GM10266 (cell line): Measurements from ENCODE around the gene SOHLH2.

Source experiments
- DNase-seq: peaks from one replicate; pipeline ENCODE4 v3.0.0; 2012; ENCODE audit errors: extremely low spot score
- TF ChIP-seq, protein P1 (sequence below): IDR thresholded peaks from 2 replicates; pipeline ENCODE4 v1.5.1; 2012; ENCODE audit warnings: mild to moderate bottlenecking, low read depth; ENCODE audit not compliant: control insufficient read depth, insufficient read depth; ENCODE audit errors: missing control alignments

The SOHLH2 gene

GRCh38 chr13:36133950-36134626, 80.3 kb downstream of the SOHLH2 start:
- TF ChIP-seq, protein P1, sequence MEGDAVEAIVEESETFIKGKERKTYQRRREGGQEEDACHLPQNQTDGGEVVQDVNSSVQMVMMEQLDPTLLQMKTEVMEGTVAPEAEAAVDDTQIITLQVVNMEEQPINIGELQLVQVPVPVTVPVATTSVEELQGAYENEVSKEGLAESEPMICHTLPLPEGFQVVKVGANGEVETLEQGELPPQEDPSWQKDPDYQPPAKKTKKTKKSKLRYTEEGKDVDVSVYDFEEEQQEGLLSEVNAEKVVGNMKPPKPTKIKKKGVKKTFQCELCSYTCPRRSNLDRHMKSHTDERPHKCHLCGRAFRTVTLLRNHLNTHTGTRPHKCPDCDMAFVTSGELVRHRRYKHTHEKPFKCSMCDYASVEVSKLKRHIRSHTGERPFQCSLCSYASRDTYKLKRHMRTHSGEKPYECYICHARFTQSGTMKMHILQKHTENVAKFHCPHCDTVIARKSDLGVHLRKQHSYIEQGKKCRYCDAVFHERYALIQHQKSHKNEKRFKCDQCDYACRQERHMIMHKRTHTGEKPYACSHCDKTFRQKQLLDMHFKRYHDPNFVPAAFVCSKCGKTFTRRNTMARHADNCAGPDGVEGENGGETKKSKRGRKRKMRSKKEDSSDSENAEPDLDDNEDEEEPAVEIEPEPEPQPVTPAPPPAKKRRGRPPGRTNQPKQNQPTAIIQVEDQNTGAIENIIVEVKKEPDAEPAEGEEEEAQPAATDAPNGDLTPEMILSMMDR = no peak
- no peak for DNase-seq

- DNase-seq = no peak
- TF ChIP-seq, protein P1 = no peak
Observed at GRCh38 chr13:36132376-36132775, 82.0 kb downstream of the SOHLH2 start.

DNA sequence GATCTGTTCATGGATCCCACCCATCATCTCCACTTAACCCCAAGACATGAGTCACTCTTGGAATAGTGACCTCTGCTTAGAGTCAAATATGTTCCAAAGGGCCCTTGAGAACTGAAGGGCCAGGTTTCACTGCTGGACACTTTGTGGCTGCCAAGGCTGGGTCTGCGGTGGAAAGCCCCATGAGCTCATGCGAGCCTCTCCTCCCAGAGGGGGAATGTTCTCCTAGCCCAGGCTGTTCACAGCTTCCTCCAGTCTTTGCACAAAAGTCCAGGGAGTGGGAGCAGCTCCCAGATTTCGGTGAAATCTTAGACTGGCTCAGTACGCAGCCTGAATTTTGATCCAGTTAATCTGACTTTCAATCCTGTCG, 82.4 kb downstream of the SOHLH2 start:
- TF ChIP-seq, protein P1 = no peak
- no peak for DNase-seq

DNA sequence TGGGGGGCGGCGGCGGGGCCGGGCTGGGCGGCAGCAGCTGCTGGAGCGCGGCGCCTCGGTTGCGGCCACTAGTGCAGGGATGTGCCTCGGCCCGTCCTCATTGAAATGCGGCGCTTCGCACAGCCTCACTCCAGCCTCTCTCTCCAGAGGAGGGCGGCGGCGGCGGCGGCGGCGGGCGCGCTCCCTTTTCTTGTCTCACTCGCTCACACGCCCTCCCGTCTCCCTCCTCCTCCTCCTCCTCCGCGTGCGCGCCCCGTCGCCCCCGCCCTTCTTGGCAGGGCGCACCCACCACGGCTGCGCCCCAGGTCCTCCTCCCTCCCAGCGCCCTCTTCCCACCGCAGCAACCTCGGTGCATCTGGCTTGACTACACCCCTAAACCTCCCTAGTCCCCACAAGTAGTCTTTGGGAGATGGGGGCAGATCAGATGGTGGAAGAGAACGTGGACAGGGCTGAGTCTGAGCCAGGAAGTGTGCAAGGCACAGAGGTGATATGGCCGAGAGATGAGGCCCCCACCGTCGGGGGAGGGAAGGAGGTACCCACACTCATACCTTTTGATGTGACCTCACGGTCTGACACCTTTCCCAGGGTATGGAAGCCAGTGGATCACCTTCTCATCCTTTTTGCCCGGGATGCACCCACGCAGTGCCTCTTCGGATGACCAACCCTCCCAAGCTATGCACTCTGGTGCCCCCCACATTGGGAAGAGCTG, 83.0 kb downstream of the SOHLH2 start, which contains the start of gene DCLK1:
Gene DCLK1 (minus strand): TSS at position 161 of the 709 bp plus-strand sequence.
- TF ChIP-seq, protein P1 = no peak
- DNase-seq = no peak

DNA sequence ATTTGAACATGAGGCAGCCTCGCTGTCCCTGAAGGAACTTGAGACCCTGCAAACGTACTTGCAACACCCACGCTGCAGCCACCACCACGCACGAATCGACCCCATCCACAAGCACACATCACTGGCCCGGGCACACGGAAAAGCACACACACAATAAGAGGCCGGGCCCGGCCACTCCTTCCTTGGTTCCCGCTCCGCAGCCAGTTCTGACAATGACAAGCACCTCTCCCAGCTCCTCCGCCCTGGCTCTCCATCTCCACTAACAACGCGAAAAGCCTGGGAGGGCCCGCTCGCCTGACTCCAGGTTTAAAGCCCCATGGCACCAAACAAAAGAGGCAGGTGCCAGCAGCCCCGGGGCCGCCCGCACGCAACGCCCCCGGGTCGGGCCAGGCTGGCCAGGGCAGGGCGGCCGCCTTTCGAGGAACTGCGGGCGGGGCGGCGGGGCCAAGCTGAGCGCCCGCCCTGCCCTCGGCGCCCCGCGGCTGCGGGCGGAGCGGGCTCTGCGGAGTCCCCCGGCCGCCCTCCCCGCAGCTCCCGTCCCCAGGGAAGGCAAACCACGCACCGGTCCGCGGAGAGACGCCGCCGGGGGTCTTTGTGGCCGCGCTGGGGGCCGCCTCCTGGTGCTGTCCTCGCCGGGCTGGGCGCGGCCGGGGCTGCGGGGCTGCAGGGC, 83.7 kb downstream of the SOHLH2 start:
- TF ChIP-seq, protein P1 = no peak
- DNase-seq = no peak

DNA sequence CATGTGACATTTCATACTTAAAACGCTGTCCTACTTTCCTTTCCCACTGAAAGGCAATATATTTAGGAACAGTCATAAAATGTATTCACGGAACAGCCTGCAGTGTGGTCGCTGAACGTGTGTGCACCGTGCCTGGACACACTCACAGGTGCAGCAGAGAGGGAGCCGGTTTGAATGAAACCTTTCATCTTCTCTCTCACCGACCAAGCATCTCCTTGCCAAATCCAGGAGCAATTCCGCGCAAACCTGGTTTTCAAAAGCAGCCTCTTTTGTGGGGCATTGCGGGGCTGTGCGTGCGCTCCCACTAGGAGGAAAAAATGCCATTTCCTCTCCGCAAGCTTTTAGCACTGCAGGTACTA, 84.2 kb downstream of the SOHLH2 start:
- TF ChIP-seq, protein P1 = no peak
- no peak for DNase-seq

GRCh38 chr13:36129539-36129938, 84.8 kb downstream of the SOHLH2 start:
- TF ChIP-seq, protein P1 = no peak
- no peak for DNase-seq
